ENCODE data around the gene PPP1R1C.
"Not testable (repeated sequence)": the region's sequence is repeated elsewhere in the genome, so short reads cannot be mapped to it uniquely, and the experiment has no call there.

The PPP1R1C gene
- 0 to 0.12 (median 0) reads per million in 4 donors for total RNA-seq

- no peak for DNase-seq
Measured at GRCh38 chr2:181985632-181986205, at the start of gene PPP1R1C. Gene PPP1R1C (plus strand): TSS chr2:181985853. CDS start chr2:181986111, 258 bp downstream.

- DNase-seq, result no peak
Measured at GRCh38 chr2:181937473-181937872, 48.2 kb upstream of the PPP1R1C start.

GRCh38 chr2:181943411-181944124 lies 42.1 kb upstream of the PPP1R1C start:
- DNase-seq, result no peak

- no peak for DNase-seq
Measured at GRCh38 chr2:181944164-181944913, 41.3 kb upstream of the PPP1R1C start.

- no peak for DNase-seq
Measured at GRCh38 chr2:181944914-181945291, 40.8 kb upstream of the PPP1R1C start.

- DNase-seq, result no peak
Measured at GRCh38 chr2:181946444-181947127, 39.1 kb upstream of the PPP1R1C start.

GRCh38 chr2:181947273-181947672 lies 38.4 kb upstream of the PPP1R1C start:
- no peak for DNase-seq

GRCh38 chr2:181948227-181948626 lies 37.4 kb upstream of the PPP1R1C start:
- no peak for DNase-seq

- DNase-seq, result no peak
Measured at GRCh38 chr2:181949047-181949446, 36.6 kb upstream of the PPP1R1C start.

- DNase-seq, result no peak
Measured at GRCh38 chr2:181952404-181953226, 33.0 kb upstream of the PPP1R1C start.

GRCh38 chr2:181953881-181954537 lies 31.6 kb upstream of the PPP1R1C start:
- DNase-seq, result peak; percentile 21 to 59 (median 28)

- DNase-seq, result no peak
Measured at GRCh38 chr2:181954538-181954883, 31.1 kb upstream of the PPP1R1C start.

- DNase-seq, result no peak
Measured at GRCh38 chr2:181955010-181955409, 30.6 kb upstream of the PPP1R1C start.

GRCh38 chr2:181955866-181956265 lies 29.8 kb upstream of the PPP1R1C start:
- not testable (repeated sequence) for DNase-seq

- DNase-seq, result no peak
Measured at GRCh38 chr2:181957668-181958067, 28.0 kb upstream of the PPP1R1C start.

- DNase-seq, result no peak
Measured at GRCh38 chr2:181958726-181959125, 26.9 kb upstream of the PPP1R1C start.

- DNase-seq, result no peak
Measured at GRCh38 chr2:181959508-181959907, 26.1 kb upstream of the PPP1R1C start.

GRCh38 chr2:181961167-181961566 lies 24.5 kb upstream of the PPP1R1C start:
- DNase-seq, result not testable (repeated sequence)

GRCh38 chr2:181962142-181962541 lies 23.5 kb upstream of the PPP1R1C start:
- DNase-seq, result no peak

- DNase-seq, result no peak
Measured at GRCh38 chr2:181970160-181970794, 15.4 kb upstream of the PPP1R1C start.

- no peak for DNase-seq
Measured at GRCh38 chr2:181971032-181971431, 14.6 kb upstream of the PPP1R1C start.
